ENCODE results near the gene ENPP7.

Gene ENPP7

GRCh38 chr17:79779084-79779529 lies 48.4 kb downstream of the ENPP7 start:
- no peak for DNase-seq

GRCh38 chr17:79779661-79780365 lies 49.1 kb downstream of the ENPP7 start:
- DNase-seq = no peak

GRCh38 chr17:79781012-79781650 lies 50.4 kb downstream of the ENPP7 start:
- DNase-seq = no peak

- no peak for DNase-seq
Observed at GRCh38 chr17:79781736-79782575, 51.2 kb downstream of the ENPP7 start.

GRCh38 chr17:79783891-79784290 lies 53.1 kb downstream of the ENPP7 start:
- no peak for DNase-seq

GRCh38 chr17:79784353-79785016 lies 53.7 kb downstream of the ENPP7 start:
- DNase-seq = no peak

- no peak for DNase-seq
Observed at GRCh38 chr17:79785017-79785899, 54.5 kb downstream of the ENPP7 start.

GRCh38 chr17:79785900-79786810 lies 55.4 kb downstream of the ENPP7 start:
- no peak for DNase-seq

GRCh38 chr17:79786930-79787643 lies 56.3 kb downstream of the ENPP7 start:
- no peak for DNase-seq

- no peak for DNase-seq
Observed at GRCh38 chr17:79788455-79788854, 57.7 kb downstream of the ENPP7 start.

- no peak for DNase-seq
Observed at GRCh38 chr17:79788989-79789942, 58.5 kb downstream of the ENPP7 start.

- peak in 1 of 2 donors; percentile 55 for DNase-seq
Observed at GRCh38 chr17:79789943-79790804, 59.4 kb downstream of the ENPP7 start.

GRCh38 chr17:79790805-79791734 lies 60.3 kb downstream of the ENPP7 start:
- DNase-seq = no peak

- no peak for DNase-seq
Observed at GRCh38 chr17:79791735-79792161, 61.0 kb downstream of the ENPP7 start.

All from stimulated activated CD4-positive, alpha-beta T cell treated with anti-CD3 and anti-CD28 coated beads, Interleukin-2, amount 100 ng/mL, for 24 hours (primary cell).